ENCODE results near the gene NDOR1.

- TF ChIP-seq GATA3 (IDR thresholded peaks at IDR 0.05; ENCODE audit: low read depth, low read length) (no peak), GATA2 (IDR thresholded peaks at IDR 0.05; ENCODE audit: low read depth, low read length) (no peak)
Observed at GRCh38 chr9:137234055-137234697, 28.7 kb downstream of the NDOR1 start.

Data from SH-SY5Y (cell line).